WERI-Rb-1 (cell line): Measurements from ENCODE around the gene PUM2.

Source experiments
- DNase-seq: peaks from one replicate; pipeline ENCODE4 v3.0.0-alpha.2; 2020
- H3K27ac ChIP-seq: fragments of 250-450 bp; sonication (Bioruptor Pico); 2 replicates; pipeline ENCODE4 v1.5.1; 2020; ENCODE audit warnings: mild to moderate bottlenecking, moderate library complexity
- H3K27me3 ChIP-seq: fragments of 250-450 bp; sonication (Bioruptor Pico); 2 replicates; pipeline ENCODE4 v1.5.1; 2021; ENCODE audit warnings: mild to moderate bottlenecking, low read depth, moderate library complexity; ENCODE audit not compliant: insufficient read depth, severe bottlenecking
- H3K36me3 ChIP-seq: fragments of 250-450 bp; sonication (Bioruptor Pico); 2 replicates; pipeline ENCODE4 v1.5.1; 2020; ENCODE audit warnings: mild to moderate bottlenecking, moderate library complexity
- H3K4me3 ChIP-seq: 2 replicates; pipeline ENCODE4 v1.5.1; 2011; ENCODE audit warnings: low read depth, mild to moderate bottlenecking, control low read depth, low read length
- H3K9me3 ChIP-seq: fragments of 250-450 bp; sonication (Bioruptor Pico); 2 replicates; pipeline ENCODE4 v1.5.1; 2021; ENCODE audit warnings: mild to moderate bottlenecking, moderate library complexity; ENCODE audit not compliant: severe bottlenecking
- CTCF ChIP-seq: IDR thresholded peaks from 2 replicates; pipeline ENCODE4 v1.5.1; 2011; ENCODE audit warnings: low read depth, mild to moderate bottlenecking, control low read depth, inconsistent platforms, low read length

The PUM2 gene

DNA sequence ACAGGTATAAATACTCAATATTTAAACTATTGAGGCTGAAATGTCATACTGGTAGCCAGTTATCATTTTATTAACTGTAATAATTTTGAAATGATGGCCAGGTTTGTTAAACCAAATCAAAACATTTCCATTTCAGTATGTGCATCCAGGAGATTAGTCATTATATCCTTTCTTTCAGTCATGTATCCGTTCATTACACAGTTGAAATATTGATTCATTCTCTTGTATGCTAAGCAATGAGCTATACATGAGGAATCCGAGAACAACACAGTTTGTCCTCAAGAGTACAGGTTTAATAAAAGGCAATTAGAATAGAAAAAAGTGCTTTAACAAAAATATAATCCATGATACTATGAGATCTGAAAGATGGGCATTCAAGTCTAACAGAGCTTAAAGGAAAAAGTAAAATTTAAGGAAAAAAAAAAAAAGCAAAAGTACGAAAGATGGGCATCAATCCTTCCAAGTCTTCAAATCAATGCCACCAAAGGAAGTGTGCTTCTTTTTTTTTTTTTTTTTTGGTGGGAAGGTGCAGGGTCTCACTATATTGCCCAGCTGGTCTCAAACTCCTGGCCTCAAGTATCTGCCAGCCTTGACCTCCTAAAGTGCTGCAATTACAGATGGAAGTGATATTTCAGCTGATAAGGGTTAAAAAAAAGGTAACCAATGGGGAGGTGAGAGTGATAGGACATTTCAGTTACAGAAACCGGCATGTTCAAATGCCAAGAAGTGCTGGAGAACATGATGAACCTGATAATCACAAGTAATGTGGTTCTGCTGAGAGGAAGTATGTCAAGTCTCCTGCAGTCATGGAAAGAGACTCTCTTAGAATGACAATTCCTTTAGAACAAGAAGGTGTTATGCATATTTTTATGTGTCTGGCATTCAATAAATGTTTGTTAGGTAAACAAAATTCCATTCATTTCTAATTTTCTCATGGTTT lies 35.8 kb downstream of the PUM2 start:
- no peak for TF ChIP-seq CTCF
- Histone ChIP-seq H3K4me3 (no peak overlapping the region), H3K27me3 (no peaks in the 10 kb centered on the region), H3K36me3 (peaks cover 97% of the 10 kb centered on the region), H3K27ac (no peak overlapping the region), H3K9me3 (no peaks in the 10 kb centered on the region)
- no peak for DNase-seq

DNA sequence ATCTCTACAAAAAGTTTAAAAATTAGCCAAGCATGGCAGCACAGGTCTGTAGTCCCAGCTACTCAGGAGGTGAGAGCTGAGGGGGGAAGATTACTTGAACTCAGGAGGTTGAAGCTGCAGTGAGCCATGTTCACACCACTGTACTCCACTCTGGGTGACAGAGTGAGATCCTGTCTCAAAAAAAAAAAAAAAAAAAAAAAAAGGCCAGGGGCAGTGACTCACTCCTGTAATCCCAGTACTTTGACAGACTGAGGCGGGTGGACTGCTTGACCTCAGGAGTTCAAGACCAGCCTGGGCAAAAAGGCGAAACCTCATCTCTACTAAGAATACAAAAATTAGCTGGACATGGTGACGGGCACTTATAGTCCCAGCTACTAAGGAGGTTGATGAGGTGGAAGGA lies 37.0 kb downstream of the PUM2 start:
- no peaks in the 10 kb centered on the region for H3K27me3 ChIP-seq
- H3K4me3 ChIP-seq: no peak overlapping the region
- TF ChIP-seq CTCF: no peak
- no peak overlapping the region for H3K27ac ChIP-seq
- H3K9me3 ChIP-seq: no peaks in the 10 kb centered on the region
- peaks cover 97% of the 10 kb centered on the region for H3K36me3 ChIP-seq
- no peak for DNase-seq

- Histone ChIP-seq H3K27ac (no peak overlapping the region), H3K36me3 (peaks cover 95% of the 10 kb centered on the region), H3K9me3 (no peaks in the 10 kb centered on the region), H3K27me3 (no peaks in the 10 kb centered on the region), H3K4me3 (no peak overlapping the region)
- no peak for TF ChIP-seq CTCF
- no peak for DNase-seq
Measured at GRCh38 chr2:20309001-20309400, 41.6 kb downstream of the PUM2 start.

DNA sequence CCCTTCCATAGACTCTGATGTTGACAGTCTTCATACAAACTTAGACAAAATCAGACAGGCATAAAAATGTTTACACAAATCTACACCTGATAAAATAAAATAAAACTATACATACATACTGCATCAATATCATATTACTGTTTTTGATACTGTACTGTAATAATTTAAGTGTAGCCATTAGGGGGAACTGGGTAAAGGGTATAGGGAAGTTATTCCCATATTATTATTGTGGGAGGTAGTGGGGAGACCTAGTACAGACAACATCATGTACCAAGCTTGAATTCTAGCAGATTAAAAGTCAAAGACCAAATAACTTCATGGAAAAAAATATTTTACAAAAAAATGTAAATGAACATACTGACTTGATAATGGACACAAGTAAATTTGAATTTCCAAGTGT lies 43.3 kb downstream of the PUM2 start:
- H3K36me3 ChIP-seq: peaks cover 94% of the 10 kb centered on the region

GRCh38 chr2:20304411-20304810 lies 46.2 kb downstream of the PUM2 start:
- no peak for DNase-seq
- no peak for TF ChIP-seq CTCF
- H3K27ac ChIP-seq: no peak overlapping the region
- peaks cover 94% of the 10 kb centered on the region for H3K36me3 ChIP-seq
- no peaks in the 10 kb centered on the region for H3K9me3 ChIP-seq
- H3K27me3 ChIP-seq: no peaks in the 10 kb centered on the region
- no peak overlapping the region for H3K4me3 ChIP-seq

More for the DNA sequence above, 43.3 kb downstream of the PUM2 start:
- DNase-seq: no peak
- TF ChIP-seq CTCF: no peak
- no peaks in the 10 kb centered on the region for H3K27me3 ChIP-seq
- H3K27ac ChIP-seq: no peak overlapping the region
- no peak overlapping the region for H3K4me3 ChIP-seq
- no peaks in the 10 kb centered on the region for H3K9me3 ChIP-seq

- H3K36me3 ChIP-seq: peaks cover 94% of the 10 kb centered on the region
- no peak overlapping the region for H3K27ac ChIP-seq
- H3K9me3 ChIP-seq: no peaks in the 10 kb centered on the region
- no peak for DNase-seq
- no peaks in the 10 kb centered on the region for H3K27me3 ChIP-seq
- TF ChIP-seq CTCF: no peak
- no peak overlapping the region for H3K4me3 ChIP-seq
Measured at GRCh38 chr2:20303966-20304365, 46.7 kb downstream of the PUM2 start.
